GM12878 (cell line): ENCODE data around the gene MCOLN3.

Source experiments
- CEBPB ChIP-seq, 2 experiments: fragments of 150-350 bp in 1 of 2; IDR thresholded peaks; 2 replicates each; pipeline ENCODE4 v1.6.1; 2012 to 2014; ENCODE audit warnings: low read depth in 2 of 2, low read length in 2 of 2, borderline replicate concordance in 1 of 2, inconsistent platforms in 1 of 2
- NR2C1 ChIP-seq: fragments of 450-650 bp; IDR thresholded peaks from 2 replicates; pipeline ENCODE4 v1.6.1; 2017; ENCODE audit warnings: antibody characterized with exemption, mild to moderate bottlenecking, moderate library complexity
- PAX5 ChIP-seq: IDR thresholded peaks from 2 replicates; pipeline ENCODE4 v1.6.1; 2011; ENCODE audit warnings: low read depth, low read length, borderline replicate concordance
- POU2F2 ChIP-seq: IDR thresholded peaks from 3 replicates; pipeline ENCODE4 v1.6.1; 2011; ENCODE audit warnings: low read depth, mild to moderate bottlenecking, low read length, borderline replicate concordance
- SMARCA5 ChIP-seq: fragments of 450-650 bp; IDR thresholded peaks from 2 replicates; pipeline ENCODE4 v1.6.1; 2017; ENCODE audit warnings: mild to moderate bottlenecking
- TARDBP ChIP-seq: IDR thresholded peaks from 2 replicates; pipeline ENCODE4 v1.6.1; 2016; ENCODE audit warnings: borderline replicate concordance
- TF ChIP-seq, protein P1 (sequence below), 3 experiments: IDR thresholded peaks in 2 of 3; conservative IDR thresholded peaks in 1 of 3; 2 replicates each; pipeline ENCODE4 v1.5.1; 2011; ENCODE audit warnings: low read depth in 3 of 3, low read length in 3 of 3, mild to moderate bottlenecking in 3 of 3, control low read depth in 2 of 3, moderate library complexity in 2 of 3, inconsistent platforms in 1 of 3, mixed read lengths in 1 of 3; ENCODE audit not compliant: control insufficient read depth in 2 of 3, insufficient read depth in 1 of 3; ENCODE audit errors: extremely low read depth in 1 of 3
- TF ChIP-seq, protein P2 (sequence below): IDR thresholded peaks from 2 replicates; pipeline ENCODE4 v1.6.1; 2012; ENCODE audit warnings: low read depth, low read length, improper control_type of control experiment

DNA sequence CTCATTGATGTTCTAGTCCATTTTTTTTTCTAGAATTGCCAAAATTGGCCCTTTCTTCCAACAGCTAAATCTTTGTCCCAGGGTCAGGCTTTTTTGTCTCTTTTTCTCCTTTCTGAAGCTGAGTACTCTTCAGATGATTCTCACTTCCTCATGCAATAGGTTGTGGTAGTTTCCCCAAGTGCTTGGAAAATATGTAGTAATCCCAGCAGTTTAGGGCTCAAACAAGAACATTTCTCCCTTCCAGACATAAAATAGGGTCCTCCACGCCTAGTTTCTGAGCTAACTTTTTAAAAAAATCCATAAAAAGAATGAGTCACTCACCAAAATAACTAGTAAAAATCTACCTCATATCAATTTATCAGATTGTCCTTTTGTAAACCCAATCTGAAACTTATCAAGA, 10.0 kb upstream of the MCOLN3 start:
- TF ChIP-seq, protein P1, sequence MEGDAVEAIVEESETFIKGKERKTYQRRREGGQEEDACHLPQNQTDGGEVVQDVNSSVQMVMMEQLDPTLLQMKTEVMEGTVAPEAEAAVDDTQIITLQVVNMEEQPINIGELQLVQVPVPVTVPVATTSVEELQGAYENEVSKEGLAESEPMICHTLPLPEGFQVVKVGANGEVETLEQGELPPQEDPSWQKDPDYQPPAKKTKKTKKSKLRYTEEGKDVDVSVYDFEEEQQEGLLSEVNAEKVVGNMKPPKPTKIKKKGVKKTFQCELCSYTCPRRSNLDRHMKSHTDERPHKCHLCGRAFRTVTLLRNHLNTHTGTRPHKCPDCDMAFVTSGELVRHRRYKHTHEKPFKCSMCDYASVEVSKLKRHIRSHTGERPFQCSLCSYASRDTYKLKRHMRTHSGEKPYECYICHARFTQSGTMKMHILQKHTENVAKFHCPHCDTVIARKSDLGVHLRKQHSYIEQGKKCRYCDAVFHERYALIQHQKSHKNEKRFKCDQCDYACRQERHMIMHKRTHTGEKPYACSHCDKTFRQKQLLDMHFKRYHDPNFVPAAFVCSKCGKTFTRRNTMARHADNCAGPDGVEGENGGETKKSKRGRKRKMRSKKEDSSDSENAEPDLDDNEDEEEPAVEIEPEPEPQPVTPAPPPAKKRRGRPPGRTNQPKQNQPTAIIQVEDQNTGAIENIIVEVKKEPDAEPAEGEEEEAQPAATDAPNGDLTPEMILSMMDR (IDR thresholded peaks at IDR 0.05 in 2 of 3, conservative IDR thresholded peaks at IDR 0.05 in 1 of 3; ENCODE audit: control insufficient read depth in 2 of 3, extremely low read depth in 1 of 3, insufficient read depth in 1 of 3, low read depth in 3 of 3, low read length in 3 of 3) = no peak
- TF ChIP-seq CEBPB (IDR thresholded peaks at IDR 0.05; ENCODE audit: borderline replicate concordance in 1 of 2, low read depth in 2 of 2, low read length in 2 of 2) (no peak), PAX5 (no peak), POU2F2 (no peak), SMARCA5 (no peak), NR2C1 (no peak), TARDBP (no peak)
- TF ChIP-seq, protein P2, sequence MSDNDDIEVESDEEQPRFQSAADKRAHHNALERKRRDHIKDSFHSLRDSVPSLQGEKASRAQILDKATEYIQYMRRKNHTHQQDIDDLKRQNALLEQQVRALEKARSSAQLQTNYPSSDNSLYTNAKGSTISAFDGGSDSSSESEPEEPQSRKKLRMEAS = no peak
